Subcutaneous abdominal adipose tissue (tissue), 5 donors: ENCODE data around the gene SIM1.

ENCODE experiments used
- H3K27ac ChIP-seq: one replicate; pipeline ENCODE4 v1.7.0; 2013; ENCODE audit warnings: low read depth, mild to moderate bottlenecking, inconsistent platforms, low read length, moderate library complexity
- H3K27me3 ChIP-seq, 5 donors: one replicate each; pipeline ENCODE4 v1.7.0; 2013; ENCODE audit warnings: low read length in 5 of 5, inconsistent platforms in 1 of 5; ENCODE audit not compliant: control insufficient read depth in 5 of 5, insufficient read depth in 4 of 5
- H3K36me3 ChIP-seq, 5 donors: one replicate each; pipeline ENCODE4 v1.7.0; 2013; ENCODE audit warnings: low read length in 5 of 5; ENCODE audit not compliant: control insufficient read depth in 5 of 5, insufficient read depth in 5 of 5
- H3K4me1 ChIP-seq, 5 donors: one replicate each; pipeline ENCODE4 v1.7.0; 2013; ENCODE audit warnings: low read length in 5 of 5, mild to moderate bottlenecking in 3 of 5, moderate library complexity in 1 of 5; ENCODE audit not compliant: control insufficient read depth in 5 of 5, insufficient read depth in 5 of 5
- H3K4me3 ChIP-seq, 5 donors: one replicate each; pipeline ENCODE4 v1.7.0; 2013; ENCODE audit warnings: low read length in 5 of 5, low read depth in 1 of 5
- H3K9ac ChIP-seq, 5 donors: one replicate each; pipeline ENCODE4 v1.7.0; 2013; ENCODE audit warnings: low read length in 5 of 5, mild to moderate bottlenecking in 4 of 5, moderate library complexity in 3 of 5
- H3K9me3 ChIP-seq, 5 donors: one replicate each; pipeline ENCODE4 v1.7.0; 2013; ENCODE audit warnings: low read length in 5 of 5; ENCODE audit not compliant: control insufficient read depth in 5 of 5
- donor health status: healthy.
- donor health status: healthy.
- donor health status: healthy.
- donor health status: healthy.
- donor health status: healthy.

The SIM1 gene

DNA sequence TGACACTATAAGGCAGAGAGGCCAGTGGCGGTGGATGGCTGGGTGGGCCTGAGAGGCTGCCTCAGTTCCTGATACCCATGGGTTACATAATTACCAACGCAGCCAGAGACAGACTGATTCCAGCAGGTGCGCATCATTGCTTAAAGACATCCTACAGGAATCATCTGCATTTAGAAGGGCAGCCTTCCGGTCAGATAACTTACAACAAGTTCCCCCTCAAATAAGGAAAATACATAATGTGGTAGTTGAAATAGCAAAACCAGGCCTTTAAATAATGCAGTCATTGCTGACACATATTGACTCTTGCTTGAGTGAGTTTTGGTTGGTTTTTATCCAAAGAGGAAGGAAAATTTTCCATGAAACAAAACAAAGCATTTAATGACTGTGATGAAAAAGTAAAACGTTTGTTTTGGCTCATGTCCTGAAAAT lies 81.9 kb downstream of the SIM1 start:
- Histone ChIP-seq H3K4me1 (no peaks in the 10 kb centered on the region), H3K36me3 (no peaks in the 10 kb centered on the region), H3K27ac (no peak overlapping the region), H3K4me3 (no peak overlapping the region), H3K9me3 (no peaks in the 10 kb centered on the region), H3K9ac (no peak overlapping the region), H3K27me3 (no peaks in the 10 kb centered on the region)

DNA sequence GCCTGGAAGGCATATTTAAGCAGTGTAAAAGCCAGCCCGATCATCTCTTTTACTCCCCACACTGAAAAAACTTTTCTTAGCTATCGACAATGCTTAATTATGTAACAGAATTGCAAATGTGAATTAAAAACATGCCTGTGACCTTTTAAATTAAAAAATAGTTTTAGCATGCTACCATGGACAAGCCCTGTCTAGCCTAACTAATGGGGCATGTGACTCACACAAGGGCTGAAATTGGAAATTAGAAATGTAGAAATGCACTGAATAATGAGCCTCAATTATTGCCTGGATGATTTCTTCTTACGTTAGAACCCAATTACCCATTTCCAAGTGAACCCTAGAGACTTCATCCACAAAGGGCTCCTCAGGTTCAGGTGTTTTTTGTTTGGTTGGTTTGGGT lies 82.7 kb downstream of the SIM1 start:
- no peak overlapping the region for H3K9ac ChIP-seq
- no peak overlapping the region for H3K4me3 ChIP-seq
- no peak overlapping the region for H3K27ac ChIP-seq
- H3K27me3 ChIP-seq: no peaks in the 10 kb centered on the region
- no peaks in the 10 kb centered on the region for H3K36me3 ChIP-seq
- H3K9me3 ChIP-seq: no peaks in the 10 kb centered on the region
- H3K4me1 ChIP-seq: no peaks in the 10 kb centered on the region

DNA sequence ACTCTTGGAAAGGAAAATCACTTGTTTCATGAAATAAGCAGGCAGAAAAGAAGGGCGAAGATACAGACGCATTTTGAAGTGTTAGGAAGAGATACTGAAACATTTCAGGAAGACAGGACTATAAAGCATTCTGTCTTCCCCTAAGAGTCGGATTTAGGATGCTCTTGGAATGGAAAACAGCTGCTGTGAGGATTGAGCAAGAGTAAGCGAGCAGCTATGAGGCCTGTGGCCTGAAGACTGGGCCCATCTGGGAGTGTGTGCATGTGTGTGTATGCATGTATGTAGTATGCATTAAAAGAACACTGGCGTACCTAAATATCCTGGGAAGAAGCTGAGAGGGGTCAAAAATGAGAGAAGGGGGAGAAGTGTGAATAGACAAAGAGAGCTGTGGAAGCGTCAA lies 83.6 kb downstream of the SIM1 start:
- Histone ChIP-seq H3K27ac (no peak overlapping the region), H3K27me3 (no peaks in the 10 kb centered on the region), H3K9ac (no peak overlapping the region), H3K36me3 (no peaks in the 10 kb centered on the region), H3K9me3 (no peaks in the 10 kb centered on the region), H3K4me3 (no peak overlapping the region), H3K4me1 (no peaks in the 10 kb centered on the region)

DNA sequence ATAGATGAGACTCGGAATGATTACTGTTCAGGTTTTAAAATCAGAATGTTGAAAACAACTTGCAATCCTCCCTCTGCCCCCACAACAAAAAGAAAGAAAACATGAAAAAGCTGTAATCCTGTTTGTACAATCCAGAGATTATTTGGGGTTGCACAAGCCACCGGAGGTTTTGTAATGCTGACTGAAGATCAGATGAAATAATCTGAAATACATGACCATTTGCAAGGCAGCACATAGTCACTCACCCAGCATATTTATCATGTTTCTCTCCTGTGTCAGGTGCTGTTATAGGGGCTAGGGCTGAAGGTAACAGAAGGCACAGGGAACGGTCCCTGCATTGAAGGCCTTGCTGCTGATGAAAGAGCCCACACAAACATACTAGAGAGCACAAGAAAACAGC lies 85.3 kb downstream of the SIM1 start:
- no peaks in the 10 kb centered on the region for H3K36me3 ChIP-seq
- no peak overlapping the region for H3K4me3 ChIP-seq
- no peak overlapping the region for H3K9ac ChIP-seq
- H3K27me3 ChIP-seq: no peaks in the 10 kb centered on the region
- H3K9me3 ChIP-seq: no peaks in the 10 kb centered on the region
- no peak overlapping the region for H3K27ac ChIP-seq
- no peaks in the 10 kb centered on the region for H3K4me1 ChIP-seq

DNA sequence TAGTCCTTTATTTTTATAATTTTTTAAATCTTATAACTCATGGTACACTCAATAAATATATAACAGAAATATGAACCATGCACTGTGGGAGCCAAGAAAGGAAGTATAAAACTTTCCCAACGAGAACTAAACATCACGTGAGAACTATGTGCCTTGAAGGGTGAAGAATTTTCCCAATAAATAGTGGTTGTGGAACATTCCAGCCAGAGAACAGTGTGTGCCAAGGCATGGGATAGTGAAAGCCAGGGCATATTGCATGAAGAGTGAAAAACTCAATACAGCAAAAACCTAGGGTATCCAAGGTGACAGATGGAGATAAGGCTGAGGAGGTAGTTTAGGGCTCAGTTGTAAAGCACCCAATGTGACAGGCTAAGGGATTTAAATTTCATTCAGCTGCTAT lies 86.1 kb downstream of the SIM1 start:
- H3K27me3 ChIP-seq: no peaks in the 10 kb centered on the region
- H3K36me3 ChIP-seq: no peaks in the 10 kb centered on the region
- H3K9me3 ChIP-seq: no peaks in the 10 kb centered on the region
- no peak overlapping the region for H3K4me3 ChIP-seq
- H3K4me1 ChIP-seq: no peaks in the 10 kb centered on the region
- no peak overlapping the region for H3K9ac ChIP-seq
- no peak overlapping the region for H3K27ac ChIP-seq

DNA sequence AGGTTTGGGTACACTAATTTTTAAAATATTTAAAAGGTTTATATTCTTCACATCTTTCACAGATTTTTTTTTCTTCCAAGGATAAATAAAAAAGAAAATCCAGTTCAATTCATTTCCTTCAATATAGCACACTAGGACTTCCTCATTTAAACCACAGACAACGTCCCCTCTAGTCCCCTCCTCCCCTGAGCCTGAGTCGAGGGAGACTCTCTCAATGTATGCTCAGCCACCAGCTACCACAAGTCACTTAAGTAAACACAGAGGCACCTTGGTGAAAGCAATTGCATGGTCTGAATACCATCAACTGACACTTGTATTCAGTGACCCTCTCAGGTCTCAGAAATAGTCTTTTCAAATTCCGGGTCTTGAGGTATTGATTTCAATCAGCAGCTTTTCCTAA lies 88.6 kb downstream of the SIM1 start:
- Histone ChIP-seq H3K27ac (no peak overlapping the region), H3K36me3 (no peaks in the 10 kb centered on the region), H3K27me3 (no peaks in the 10 kb centered on the region), H3K4me1 (no peaks in the 10 kb centered on the region), H3K4me3 (no peak overlapping the region), H3K9me3 (no peaks in the 10 kb centered on the region), H3K9ac (no peak overlapping the region)

DNA sequence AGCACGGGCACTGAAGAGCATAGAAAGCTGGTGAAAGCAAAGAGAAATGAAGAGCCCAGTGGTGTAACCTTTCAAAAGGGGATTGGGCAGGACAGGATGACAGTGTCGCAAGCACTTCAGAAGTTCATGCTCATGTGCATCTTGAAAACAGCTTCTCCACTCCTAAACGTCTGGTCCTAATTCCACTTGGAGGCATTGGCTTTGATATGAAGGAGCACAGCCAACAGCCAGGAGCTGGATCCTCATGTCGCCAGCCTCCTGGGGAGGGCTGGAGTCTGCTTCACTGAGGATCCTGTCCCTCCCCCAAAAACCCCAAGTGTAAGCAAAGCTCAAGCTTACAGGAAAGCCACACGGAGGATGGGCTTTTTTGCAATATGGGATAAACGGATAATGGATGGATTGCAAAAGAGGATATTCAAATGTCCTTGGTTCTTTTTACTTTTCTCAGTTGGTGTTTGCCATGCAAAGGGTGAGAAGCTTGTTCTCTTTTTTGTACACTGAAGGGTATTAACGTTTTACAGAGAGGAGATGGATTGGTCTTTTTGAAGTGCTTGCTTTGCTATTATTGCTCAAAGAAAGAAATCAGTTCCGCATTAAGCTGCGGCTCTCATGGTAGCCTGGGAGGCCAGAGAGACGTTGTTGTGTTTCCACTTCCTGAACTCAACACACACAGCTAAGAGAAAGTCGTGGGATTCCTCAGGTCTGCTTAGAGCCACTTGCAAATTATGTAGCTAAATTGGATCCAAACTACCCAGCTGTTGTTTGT lies 92.2 kb downstream of the SIM1 start:
- Histone ChIP-seq H3K9me3 (no peaks in the 10 kb centered on the region), H3K27ac (no peak overlapping the region), H3K27me3 (no peaks in the 10 kb centered on the region), H3K4me1 (no peaks in the 10 kb centered on the region), H3K36me3 (no peaks in the 10 kb centered on the region), H3K4me3 (no peak overlapping the region), H3K9ac (no peak overlapping the region)

DNA sequence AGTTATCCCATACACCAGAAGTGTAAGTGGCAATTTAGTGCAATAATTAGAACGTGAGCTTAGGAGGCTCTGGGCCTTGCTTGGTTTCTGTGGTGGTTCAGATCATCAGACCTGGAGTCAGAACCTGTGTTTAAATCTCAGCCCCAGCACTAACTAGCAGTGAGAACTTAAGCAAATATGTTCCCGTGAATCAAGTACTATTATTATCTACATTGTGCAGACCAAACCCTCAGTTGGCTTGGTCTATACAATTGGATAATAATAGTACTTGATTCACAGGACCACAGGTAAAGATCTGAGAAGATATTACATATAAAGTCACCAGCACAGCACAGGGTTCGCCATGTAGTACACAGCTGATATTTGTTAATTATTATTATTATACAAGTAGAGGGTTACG lies 93.1 kb downstream of the SIM1 start:
- Histone ChIP-seq H3K4me3 (no peak overlapping the region), H3K27ac (no peak overlapping the region), H3K9ac (no peak overlapping the region), H3K27me3 (no peaks in the 10 kb centered on the region), H3K36me3 (no peaks in the 10 kb centered on the region), H3K4me1 (no peaks in the 10 kb centered on the region), H3K9me3 (no peaks in the 10 kb centered on the region)

DNA sequence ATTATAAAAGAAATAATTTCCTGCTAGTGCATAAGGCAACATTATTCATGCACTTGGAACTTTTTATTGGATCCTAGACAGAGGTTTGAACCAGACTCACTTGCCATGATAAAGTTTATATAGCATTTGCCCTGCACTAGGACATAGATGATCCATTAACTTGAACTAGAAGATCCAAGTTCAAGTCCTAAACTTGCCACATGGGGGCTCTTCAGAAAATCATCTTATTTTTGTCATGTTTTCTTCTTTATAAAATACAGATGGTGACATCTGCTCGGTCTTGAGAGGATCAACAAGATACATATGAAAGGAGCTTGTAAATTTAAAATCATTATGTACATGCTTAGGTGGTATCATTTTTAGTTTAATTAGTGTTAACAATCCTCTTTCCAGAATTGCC lies 94.5 kb downstream of the SIM1 start:
- H3K9me3 ChIP-seq: no peaks in the 10 kb centered on the region
- H3K4me1 ChIP-seq: no peaks in the 10 kb centered on the region
- H3K9ac ChIP-seq: no peak overlapping the region
- H3K4me3 ChIP-seq: no peak overlapping the region
- H3K27ac ChIP-seq: no peak overlapping the region
- no peaks in the 10 kb centered on the region for H3K27me3 ChIP-seq
- H3K36me3 ChIP-seq: no peaks in the 10 kb centered on the region

DNA sequence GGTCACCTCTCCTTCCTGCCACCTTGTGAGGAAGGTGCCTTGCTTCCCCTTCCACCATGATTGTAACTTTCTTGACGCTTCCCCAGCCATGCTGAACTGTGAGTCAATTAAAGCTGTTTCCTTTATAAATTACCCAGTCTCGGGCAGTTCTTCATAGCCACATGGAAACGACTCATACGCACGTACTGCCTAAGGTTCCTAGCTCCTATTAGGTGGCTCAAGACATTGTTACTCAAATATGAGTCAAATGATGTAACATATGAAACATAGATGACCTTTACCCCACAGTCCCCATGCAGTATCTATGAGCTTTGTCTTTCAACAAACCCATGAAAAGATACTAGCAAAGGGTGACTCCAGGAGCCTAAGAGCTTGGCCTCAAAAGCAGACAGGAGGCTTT lies 98.3 kb downstream of the SIM1 start:
- no peak overlapping the region for H3K27ac ChIP-seq
- no peaks in the 10 kb centered on the region for H3K9me3 ChIP-seq
- no peaks in the 10 kb centered on the region for H3K4me1 ChIP-seq
- H3K27me3 ChIP-seq: no peaks in the 10 kb centered on the region
- no peak overlapping the region for H3K9ac ChIP-seq
- H3K4me3 ChIP-seq: no peak overlapping the region
- H3K36me3 ChIP-seq: no peaks in the 10 kb centered on the region

DNA sequence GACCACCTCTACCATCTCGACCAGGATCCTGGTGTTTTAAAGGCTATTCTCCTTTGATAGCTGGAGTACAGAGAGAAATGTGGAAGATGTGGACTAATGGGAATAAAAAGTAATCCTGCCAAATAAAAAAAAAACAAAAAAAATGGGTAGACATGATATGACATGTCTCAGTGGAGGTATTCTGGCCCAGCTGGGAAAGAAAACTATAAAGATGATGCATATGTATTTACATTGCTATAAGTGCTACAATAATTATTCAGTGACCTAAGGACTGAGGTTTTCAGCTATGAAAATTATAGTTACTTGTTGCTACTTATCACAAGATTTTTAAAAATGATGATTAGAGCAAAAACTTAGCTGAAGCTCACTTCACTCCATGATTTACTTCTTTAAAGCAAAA lies 101.1 kb downstream of the SIM1 start:
- Histone ChIP-seq H3K9me3 (no peaks in the 10 kb centered on the region), H3K4me1 (no peaks in the 10 kb centered on the region), H3K27me3 (no peaks in the 10 kb centered on the region), H3K27ac (no peak overlapping the region), H3K4me3 (no peak overlapping the region), H3K9ac (no peak overlapping the region), H3K36me3 (no peaks in the 10 kb centered on the region)
